MM.1S (cell line): Measurements from ENCODE around the gene KRT74.

Experiments used
- DNase-seq: peaks from one replicate; pipeline ENCODE4 v3.0.0-alpha.2; 2015
- H2AFZ ChIP-seq: fragments of 300-600 bp; sonication (generic); 2 replicates; pipeline ENCODE4 v1.6.0; 2016; ENCODE audit warnings: antibody characterized with exemption, low read length
- H3F3A ChIP-seq: fragments of 300-600 bp; sonication (generic); 2 replicates; pipeline ENCODE4 v1.6.1; 2016; ENCODE audit warnings: mild to moderate bottlenecking, antibody characterized with exemption, low read length, moderate library complexity, mixed read lengths; ENCODE audit not compliant: insufficient read depth
- H3K27ac ChIP-seq: fragments of 300-600 bp; sonication (generic); 2 replicates; pipeline ENCODE4 v1.5.1; 2016; ENCODE audit warnings: mild to moderate bottlenecking, low read length
- H3K27me3 ChIP-seq: fragments of 300-600 bp; sonication (generic); replicated peaks from 2 replicates; pipeline ENCODE4 v1.6.0; 2016; ENCODE audit warnings: low read length; ENCODE audit not compliant: insufficient read depth
- H3K36me3 ChIP-seq: fragments of 300-600 bp; sonication (generic); replicated peaks from 2 replicates; pipeline ENCODE4 v1.6.1; 2016; ENCODE audit warnings: mild to moderate bottlenecking, low read length, mixed read lengths; ENCODE audit not compliant: insufficient read depth
- H3K4me1 ChIP-seq: fragments of 300-600 bp; sonication (generic); 2 replicates; pipeline ENCODE4 v1.6.1; 2016; ENCODE audit warnings: low read length, mixed read lengths
- H3K4me2 ChIP-seq: fragments of 300-600 bp; sonication (generic); 2 replicates; pipeline ENCODE4 v1.6.0; 2016; ENCODE audit warnings: low read depth, low read length
- H3K4me3 ChIP-seq: fragments of 300-600 bp; sonication (generic); 2 replicates; pipeline ENCODE4 v1.5.1; 2016; ENCODE audit warnings: low read length, mixed read lengths
- H3K79me2 ChIP-seq: fragments of 300-600 bp; sonication (generic); 2 replicates; pipeline ENCODE4 v1.6.1; 2016; ENCODE audit warnings: mixed run types, low read length, mixed read lengths
- H3K9ac ChIP-seq: fragments of 300-600 bp; sonication (generic); 2 replicates; pipeline ENCODE4 v1.6.1; 2016; ENCODE audit warnings: low read length, mixed read lengths
- H3K9me2 ChIP-seq: fragments of 300-600 bp; sonication (generic); replicated peaks from 2 replicates; pipeline ENCODE4 v1.6.1; 2016; ENCODE audit warnings: mild to moderate bottlenecking, low read length, mixed read lengths; ENCODE audit not compliant: insufficient read depth
- H3K9me3 ChIP-seq: fragments of 300-600 bp; sonication (generic); replicated peaks from 2 replicates; pipeline ENCODE4 v1.6.1; 2016; ENCODE audit warnings: mild to moderate bottlenecking, low read length, mixed read lengths; ENCODE audit not compliant: insufficient read depth
- H4K20me1 ChIP-seq: fragments of 300-600 bp; sonication (generic); 2 replicates; pipeline ENCODE4 v1.6.1; 2016; ENCODE audit warnings: mild to moderate bottlenecking, low read length, moderate library complexity, mixed read lengths; ENCODE audit not compliant: insufficient read depth
- CTCF ChIP-seq: fragments of 300-600 bp; sonication (generic); IDR thresholded peaks from 2 replicates; pipeline ENCODE4 v1.5.1; 2016; ENCODE audit warnings: antibody characterized with exemption, low read length, mixed read lengths
- EZH2 ChIP-seq: fragments of 300-600 bp; sonication (generic); optimal IDR thresholded peaks from 2 replicates; pipeline ENCODE3; 2017; ENCODE audit warnings: low read depth, mild to moderate bottlenecking, antibody characterized with exemption, low read length, mixed read lengths
- EZH2phosphoT487 ChIP-seq: fragments of 300-600 bp; sonication (generic); IDR thresholded peaks from 2 replicates; pipeline ENCODE4 v1.6.1; 2018; ENCODE audit warnings: antibody characterized with exemption, low read length

Gene KRT74

GRCh38 chr12:52557476-52557875 is 16.2 kb downstream of the KRT74 start:
- DNase-seq: no peak
- no peaks in the 10 kb centered on the region for H4K20me1 ChIP-seq
- no peaks in the 10 kb centered on the region for H3K9me2 ChIP-seq
- no peak overlapping the region for H3K4me3 ChIP-seq
- H2AFZ ChIP-seq: no peak overlapping the region
- H3K36me3 ChIP-seq: no peaks in the 10 kb centered on the region
- H3F3A ChIP-seq: no peaks in the 10 kb centered on the region
- H3K9me3 ChIP-seq: no peaks in the 10 kb centered on the region
- H3K9ac ChIP-seq: no peak overlapping the region
- TF ChIP-seq CTCF (no peak), EZH2 (no peak), EZH2phosphoT487 (no peak)
- no peak overlapping the region for H3K4me2 ChIP-seq
- H3K27ac ChIP-seq: no peak overlapping the region
- H3K79me2 ChIP-seq: no peaks in the 10 kb centered on the region
- H3K27me3 ChIP-seq: peaks cover 89% of the 10 kb centered on the region
- H3K4me1 ChIP-seq: no peaks in the 10 kb centered on the region

DNA sequence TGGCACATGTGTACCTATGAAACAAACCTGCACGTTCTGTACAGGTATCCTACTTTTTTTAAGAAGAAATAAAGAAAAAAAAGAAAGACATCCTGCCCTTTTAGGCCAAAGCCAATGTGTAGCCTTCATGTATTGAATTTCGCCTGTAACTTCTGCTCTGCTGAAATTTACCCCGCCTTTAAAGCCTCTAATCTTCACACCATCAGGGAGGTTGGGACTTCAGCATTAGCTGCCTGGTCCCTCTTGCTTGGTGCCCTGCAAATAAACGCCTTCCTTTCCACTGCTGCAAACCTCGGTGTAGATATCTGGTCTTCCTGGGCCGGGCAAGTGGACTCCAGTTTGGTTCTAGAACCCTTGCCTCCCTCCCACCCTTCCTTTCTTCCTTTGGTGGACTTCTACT is 18.1 kb downstream of the KRT74 start:
- H3K9me3 ChIP-seq: no peaks in the 10 kb centered on the region
- H4K20me1 ChIP-seq: no peaks in the 10 kb centered on the region
- no peaks in the 10 kb centered on the region for H3K4me1 ChIP-seq
- DNase-seq: no peak
- no peaks in the 10 kb centered on the region for H3K79me2 ChIP-seq
- H3K9ac ChIP-seq: no peak overlapping the region
- H3K27me3 ChIP-seq: peaks cover 91% of the 10 kb centered on the region
- no peak overlapping the region for H3K4me3 ChIP-seq
- no peak for TF ChIP-seq EZH2phosphoT487
- TF ChIP-seq CTCF: no peak
- no peak for TF ChIP-seq EZH2
- H3F3A ChIP-seq: no peaks in the 10 kb centered on the region
- H3K36me3 ChIP-seq: no peaks in the 10 kb centered on the region
- no peak overlapping the region for H3K27ac ChIP-seq
- H2AFZ ChIP-seq: no peak overlapping the region
- no peaks in the 10 kb centered on the region for H3K9me2 ChIP-seq
- no peak overlapping the region for H3K4me2 ChIP-seq

DNA sequence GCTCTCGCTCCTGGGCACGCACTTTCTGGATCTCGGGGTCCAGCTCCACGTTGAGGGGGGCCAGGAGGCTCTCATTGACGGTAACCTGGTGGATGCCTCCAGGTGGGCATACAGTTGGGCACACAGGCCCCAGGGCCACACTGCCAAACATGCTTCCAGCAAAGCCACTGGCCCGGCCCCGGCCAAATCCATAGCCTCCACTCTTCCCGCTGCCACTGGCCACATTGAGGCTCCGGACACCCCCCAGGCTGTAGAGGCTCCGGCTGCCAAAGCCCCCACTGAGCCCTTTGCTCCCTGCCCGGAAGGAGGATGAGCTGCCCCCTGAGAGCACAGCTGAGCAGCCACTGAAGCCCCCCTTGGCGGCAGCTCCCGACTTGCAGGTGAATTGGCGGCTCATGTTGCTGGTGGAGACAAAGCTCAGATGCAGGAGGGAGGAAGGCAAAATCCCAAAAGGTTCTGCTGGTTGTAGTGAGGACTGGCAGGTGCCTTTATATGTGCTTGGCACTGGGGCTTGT is 20.9 kb downstream of the KRT74 start, which contains the start of gene KRT71:
Gene KRT71, minus strand, starts transcription at position 465 of the 515 bp plus-strand sequence. Its CDS starts 68 bp downstream, at position 397.
- H3K27me3 ChIP-seq: peaks cover 96% of the 10 kb centered on the region
- H3K9me3 ChIP-seq: no peaks in the 10 kb centered on the region

More for the DNA sequence above, 20.9 kb downstream of the KRT74 start, which contains the start of gene KRT71:
- Histone ChIP-seq H3K9ac (no peak within 1 kb of the TSS), H3F3A (no peaks in the 10 kb centered on the region), H3K27ac (no peak within 1 kb of the TSS), H3K36me3 (no peaks in the 10 kb centered on the region), H4K20me1 (no peaks in the 10 kb centered on the region), H3K79me2 (no peaks in the 10 kb centered on the region), H2AFZ (no peak within 1 kb of the TSS), H3K9me2 (no peaks in the 10 kb centered on the region), H3K4me1 (no peaks in the 10 kb centered on the region), H3K4me2 (no peak within 1 kb of the TSS), H3K4me3 (no peak within 1 kb of the TSS)
- no peak for TF ChIP-seq EZH2phosphoT487
- TF ChIP-seq CTCF: no peak
- TF ChIP-seq EZH2: no peak
- DNase-seq: no peak
